Fibroblast of lung (primary cell): ENCODE data around the gene LRRC59. TPM values are rescaled to one million over a fixed set of nuclear protein-coding genes. Genes with fewer than 3 reads are reported as not detected.
"Not testable (repeated sequence)": the region's sequence is repeated elsewhere in the genome, so short reads cannot be mapped to it uniquely, and the experiment has no call there.

Source experiments
- DNase-seq, 2 donors: peaks; one replicate each; pipeline versions ENCODE4 v3.0.0 to v3.0.0-alpha.2; 2010; ENCODE audit warnings: low read depth in 2 of 2
- H2AFZ ChIP-seq: 2 replicates; pipeline ENCODE4 v1.5.1; 2012; ENCODE audit warnings: low read length, control low read depth, inconsistent platforms
- H3K27ac ChIP-seq: 2 replicates; pipeline ENCODE4 v1.5.1; 2011; ENCODE audit warnings: low read length, control low read depth; ENCODE audit not compliant: insufficient read depth
- H3K27me3 ChIP-seq: 2 replicates; pipeline ENCODE4 v1.5.1; 2011; ENCODE audit warnings: mild to moderate bottlenecking, low read length; ENCODE audit not compliant: control insufficient read depth, insufficient read depth
- H3K36me3 ChIP-seq: 2 replicates; pipeline ENCODE4 v1.5.1; 2011; ENCODE audit warnings: low read length; ENCODE audit not compliant: control insufficient read depth, insufficient read depth
- H3K4me1 ChIP-seq: 2 replicates; pipeline ENCODE4 v1.5.1; 2011; ENCODE audit warnings: low read length; ENCODE audit not compliant: control insufficient read depth, insufficient read depth; ENCODE audit errors: extremely low read depth
- H3K4me2 ChIP-seq: 2 replicates; pipeline ENCODE4 v1.5.1; 2011; ENCODE audit warnings: low read length, control low read depth; ENCODE audit not compliant: insufficient read depth; ENCODE audit errors: extremely low read depth
- H3K4me3 ChIP-seq, 4 experiments: fragments of 200-600 bp in 1 of 4; sonication (generic) in 1 of 4; replicated peaks in 1 of 4; 2 replicates each; pipeline ENCODE4 v1.5.1; 2011 to 2016; ENCODE audit warnings: low read length in 4 of 4, low read depth in 3 of 4, mild to moderate bottlenecking in 3 of 4, control low read depth in 2 of 4, inconsistent platforms in 1 of 4, mixed read lengths in 1 of 4; ENCODE audit not compliant: insufficient read depth in 1 of 4; ENCODE audit errors: control extremely low read depth in 1 of 4
- H3K79me2 ChIP-seq: 2 replicates; pipeline ENCODE4 v1.5.1; 2012; ENCODE audit warnings: mild to moderate bottlenecking, low read length, inconsistent platforms; ENCODE audit not compliant: control insufficient read depth, insufficient read depth
- H3K9ac ChIP-seq: 2 replicates; pipeline ENCODE4 v1.5.1; 2011; ENCODE audit warnings: mild to moderate bottlenecking, low read length, control low read depth; ENCODE audit not compliant: insufficient read depth
- H3K9me3 ChIP-seq: 2 replicates; pipeline ENCODE4 v1.5.1; 2012; ENCODE audit warnings: low read depth, low read length; ENCODE audit not compliant: control insufficient read depth, insufficient read depth
- H4K20me1 ChIP-seq: 2 replicates; pipeline ENCODE4 v1.5.1; 2011; ENCODE audit warnings: low read length; ENCODE audit not compliant: control insufficient read depth, insufficient read depth; ENCODE audit errors: extremely low read depth
- EZH2 ChIP-seq: IDR thresholded peaks from 2 replicates; pipeline ENCODE4 v1.5.1; 2012; ENCODE audit warnings: low read length, control low read depth, mild to moderate bottlenecking; ENCODE audit errors: missing control alignments
- polyA plus RNA-seq, 2 donors: library from polyadenylated mRNA; depleted of rRNA in 1 of 2; stranded (reverse) in 1 of 2; unstranded in 1 of 2; fragments of >200 nt; gene quantifications; 2 replicates each; pipeline ENCODE4 v1.2.1, GENCODE V29; 2011 to 2012; ENCODE audit warnings: missing spikeins in 1 of 2
- total RNA-seq: library from RNA; depleted of rRNA; stranded (reverse); fragments of >200 nt; gene quantifications from 2 replicates; pipeline ENCODE4 v1.2.1, GENCODE V29; 2014
- TF ChIP-seq, protein P1 (sequence below), 2 donors: IDR thresholded peaks in 1 of 2; conservative IDR thresholded peaks in 1 of 2; 1 replicate in 1 of 2; 2 replicates in 1 of 2; pipeline ENCODE4 v1.5.1; 2011 to 2012; ENCODE audit warnings: low read length in 2 of 2, control low read depth in 1 of 2, inconsistent platforms in 1 of 2, low read depth in 1 of 2, mild to moderate bottlenecking in 1 of 2

The LRRC59 gene
- total and polyA plus RNA-seq, 2 donors (not counting 1 experiment from before 2014, with no cell fraction given) = 88.7 to 142 TPM

- Histone ChIP-seq H3K79me2 (no peaks in the 10 kb centered on the region), H3K4me1 (no peaks in the 10 kb centered on the region), H3K9me3 (no peaks in the 10 kb centered on the region), H3K4me2 (no peak overlapping the region), H3K36me3 (no peaks in the 10 kb centered on the region), H3K27ac (no peak overlapping the region), H3K9ac (no peak overlapping the region), H4K20me1 (no peaks in the 10 kb centered on the region), H3K4me3 (no peak overlapping the region), H3K27me3 (no peaks in the 10 kb centered on the region), H2AFZ (no peak overlapping the region)
- no peak for DNase-seq
- no peak for TF ChIP-seq EZH2
- TF ChIP-seq, protein P1, sequence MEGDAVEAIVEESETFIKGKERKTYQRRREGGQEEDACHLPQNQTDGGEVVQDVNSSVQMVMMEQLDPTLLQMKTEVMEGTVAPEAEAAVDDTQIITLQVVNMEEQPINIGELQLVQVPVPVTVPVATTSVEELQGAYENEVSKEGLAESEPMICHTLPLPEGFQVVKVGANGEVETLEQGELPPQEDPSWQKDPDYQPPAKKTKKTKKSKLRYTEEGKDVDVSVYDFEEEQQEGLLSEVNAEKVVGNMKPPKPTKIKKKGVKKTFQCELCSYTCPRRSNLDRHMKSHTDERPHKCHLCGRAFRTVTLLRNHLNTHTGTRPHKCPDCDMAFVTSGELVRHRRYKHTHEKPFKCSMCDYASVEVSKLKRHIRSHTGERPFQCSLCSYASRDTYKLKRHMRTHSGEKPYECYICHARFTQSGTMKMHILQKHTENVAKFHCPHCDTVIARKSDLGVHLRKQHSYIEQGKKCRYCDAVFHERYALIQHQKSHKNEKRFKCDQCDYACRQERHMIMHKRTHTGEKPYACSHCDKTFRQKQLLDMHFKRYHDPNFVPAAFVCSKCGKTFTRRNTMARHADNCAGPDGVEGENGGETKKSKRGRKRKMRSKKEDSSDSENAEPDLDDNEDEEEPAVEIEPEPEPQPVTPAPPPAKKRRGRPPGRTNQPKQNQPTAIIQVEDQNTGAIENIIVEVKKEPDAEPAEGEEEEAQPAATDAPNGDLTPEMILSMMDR (conservative IDR thresholded peaks at IDR 0.05 in 1 of 2, IDR thresholded peaks at IDR 0.05 in 1 of 2; ENCODE audit: low read depth in 1 of 2, low read length in 2 of 2) = no peak
Observed at GRCh38 chr17:50412188-50412732, 14.9 kb upstream of the LRRC59 start.

DNA sequence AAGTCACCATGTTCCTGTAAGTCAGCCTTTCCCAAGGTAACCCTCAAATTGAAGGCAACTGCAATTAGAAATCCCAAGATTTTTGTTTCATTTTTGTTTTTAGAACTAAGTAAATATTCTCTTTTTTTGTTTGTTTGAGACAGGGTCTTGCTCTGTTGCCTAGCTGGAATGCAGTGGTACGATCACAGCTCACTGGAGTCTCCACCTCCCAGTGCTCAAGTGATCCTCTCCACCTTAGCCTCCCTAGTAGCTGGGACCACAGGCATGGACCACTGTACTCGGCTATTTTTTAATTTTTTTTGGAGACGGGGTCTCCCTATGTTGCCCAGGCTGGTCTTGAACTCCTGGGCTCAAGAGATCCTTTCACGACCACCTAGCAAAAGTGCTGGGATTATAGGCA is 10.6 kb upstream of the LRRC59 start:
- no peak overlapping the region for H3K9ac ChIP-seq
- no peaks in the 10 kb centered on the region for H3K79me2 ChIP-seq
- no peaks in the 10 kb centered on the region for H3K4me1 ChIP-seq
- no peak for DNase-seq
- no peak overlapping the region for H3K4me2 ChIP-seq
- H3K27me3 ChIP-seq = peaks cover 3% of the 10 kb centered on the region
- H2AFZ ChIP-seq = no peak overlapping the region
- H3K27ac ChIP-seq = no peak overlapping the region
- no peaks in the 10 kb centered on the region for H4K20me1 ChIP-seq
- TF ChIP-seq, protein P1 (conservative IDR thresholded peaks at IDR 0.05 in 1 of 2, IDR thresholded peaks at IDR 0.05 in 1 of 2; ENCODE audit: low read depth in 1 of 2, low read length in 2 of 2) = no peak
- no peak for TF ChIP-seq EZH2
- no peaks in the 10 kb centered on the region for H3K9me3 ChIP-seq
- no peak overlapping the region for H3K4me3 ChIP-seq
- H3K36me3 ChIP-seq = no peaks in the 10 kb centered on the region

DNA sequence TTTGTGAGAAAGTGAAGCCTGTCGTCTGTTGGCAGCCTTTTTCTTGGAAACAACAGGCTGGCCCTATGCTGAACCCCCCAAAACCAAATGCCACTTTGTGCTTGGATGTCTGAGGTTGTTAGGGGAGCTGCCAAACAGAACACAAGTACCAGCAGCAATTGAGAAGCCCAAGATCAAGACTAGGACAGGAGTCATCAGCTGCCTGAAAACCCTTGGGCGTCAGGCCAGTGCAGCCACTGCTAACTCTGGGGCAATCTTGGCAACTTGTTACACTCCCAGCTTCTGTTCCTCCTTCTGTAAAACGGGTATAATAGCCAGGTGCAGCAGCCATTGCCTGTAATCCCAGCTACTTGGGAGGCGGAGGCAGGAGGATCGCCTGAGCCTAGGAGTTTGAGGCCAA is 9.3 kb upstream of the LRRC59 start:
- no peaks in the 10 kb centered on the region for H3K9me3 ChIP-seq
- H3K36me3 ChIP-seq = no peaks in the 10 kb centered on the region
- H3K4me1 ChIP-seq = no peaks in the 10 kb centered on the region
- H3K4me2 ChIP-seq = no peak overlapping the region
- H3K9ac ChIP-seq = no peak overlapping the region
- no peak overlapping the region for H3K27ac ChIP-seq
- H3K79me2 ChIP-seq = no peaks in the 10 kb centered on the region
- peaks cover 3% of the 10 kb centered on the region for H3K27me3 ChIP-seq
- TF ChIP-seq, protein P1 (conservative IDR thresholded peaks at IDR 0.05 in 1 of 2, IDR thresholded peaks at IDR 0.05 in 1 of 2; ENCODE audit: low read depth in 1 of 2, low read length in 2 of 2) = no peak
- TF ChIP-seq EZH2 = no peak
- DNase-seq = no peak
- H2AFZ ChIP-seq = no peak overlapping the region
- no peak overlapping the region for H3K4me3 ChIP-seq
- no peaks in the 10 kb centered on the region for H4K20me1 ChIP-seq

DNA sequence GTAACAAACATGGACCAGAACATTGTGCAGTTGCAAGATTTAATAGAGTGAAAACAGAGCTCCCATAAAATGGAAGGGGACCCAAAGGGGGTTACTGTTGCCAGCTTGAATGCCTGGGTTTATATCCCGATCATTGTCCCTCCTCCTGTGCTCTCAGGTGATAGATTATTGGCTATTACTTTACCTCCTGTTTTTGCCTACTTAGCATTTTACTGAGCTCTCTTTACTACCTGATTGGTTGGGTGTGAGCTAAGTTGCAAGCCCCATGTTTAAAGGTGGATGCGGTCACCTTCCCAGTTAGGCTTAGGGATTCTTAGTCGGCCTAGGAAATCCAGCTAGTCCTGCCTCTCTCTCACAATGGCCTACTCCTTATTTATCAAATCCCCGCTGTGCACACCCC is 8.0 kb upstream of the LRRC59 start:
- H3K4me2 ChIP-seq, H3K4me3 ChIP-seq, H3K27me3 ChIP-seq, H3K27ac ChIP-seq, H3K9ac ChIP-seq, H3K79me2 ChIP-seq, DNase-seq, H3K9me3 ChIP-seq, H4K20me1 ChIP-seq, H2AFZ ChIP-seq, H3K36me3 ChIP-seq, H3K4me1 ChIP-seq: not testable (repeated sequence)

- DNase-seq, H3K27ac ChIP-seq, H2AFZ ChIP-seq, H3K4me3 ChIP-seq, H3K9me3 ChIP-seq, H3K9ac ChIP-seq, H3K4me1 ChIP-seq, H3K36me3 ChIP-seq, H4K20me1 ChIP-seq, H3K4me2 ChIP-seq, H3K27me3 ChIP-seq: not testable (repeated sequence)
- H3K79me2 ChIP-seq = peaks cover 28% of the 10 kb centered on the region
Observed at GRCh38 chr17:50399591-50399990, 2.3 kb upstream of the LRRC59 start.
